ENCODE results near the gene COX7B2.

The COX7B2 gene

DNA sequence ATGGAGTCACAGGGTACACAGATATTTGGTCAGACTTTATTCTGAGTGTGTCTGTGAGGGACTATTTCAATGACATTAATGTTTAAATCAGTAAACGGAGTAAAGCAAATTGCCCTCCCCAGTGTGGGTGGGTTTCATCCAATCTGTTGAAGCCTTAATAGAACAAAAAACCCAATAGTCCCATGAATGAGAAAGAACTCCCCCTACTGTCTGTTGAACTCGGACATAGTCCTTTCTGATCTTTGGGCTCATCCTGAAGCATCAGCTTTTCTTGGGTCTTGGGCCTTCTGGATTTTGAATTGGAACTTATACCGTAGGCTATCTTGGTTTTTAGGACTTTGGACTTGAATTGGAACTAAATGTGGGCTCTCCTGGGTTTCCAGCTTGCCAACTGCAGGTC, 193.6 kb downstream of the COX7B2 start:
- H4K8ac ChIP-seq (ENCODE audit: low read depth, low read length), result no peak overlapping the region
- no peak overlapping the region for H2AK5ac ChIP-seq (ENCODE audit: low read length)
- no peak overlapping the region for H3K9ac ChIP-seq (ENCODE audit: low read length)
- H3K27ac ChIP-seq (ENCODE audit: low read depth, low read length), result no peak overlapping the region
- no peak overlapping the region for H3K4me2 ChIP-seq (ENCODE audit: low read length)
- H2BK120ac ChIP-seq (ENCODE audit: low read depth, low read length), result no peak overlapping the region
- no peak overlapping the region for H3K18ac ChIP-seq (ENCODE audit: low read length)
- no peaks in the 10 kb centered on the region for H3K79me1 ChIP-seq (ENCODE audit: low read length)
- no peaks in the 10 kb centered on the region for H3K27me3 ChIP-seq (ENCODE audit: insufficient read depth, low read length, poor library complexity)
- H2BK15ac ChIP-seq (replicated peaks; ENCODE audit: low read depth), result no peak overlapping the region
- H3K4me1 ChIP-seq (ENCODE audit: control insufficient read depth, low read depth, low read length), result no peaks in the 10 kb centered on the region
- H3K79me2 ChIP-seq (ENCODE audit: control insufficient read depth, insufficient read depth, low read length), result no peaks in the 10 kb centered on the region
- no peak overlapping the region for H3K23ac ChIP-seq (ENCODE audit: low read length)
- H3K56ac ChIP-seq (ENCODE audit: low read length), result no peak overlapping the region
- no peak overlapping the region for H2BK5ac ChIP-seq (ENCODE audit: low read length)
- H3K4me3 ChIP-seq (ENCODE audit: low read length), result no peak overlapping the region
- DNase-seq, result peak; percentile 20
- no CpG with 5 or more reads among the region's 3 CpGs for WGBS (ENCODE audit: extremely low coverage, insufficient coverage, low lambda C conversion rate)
- H3K4ac ChIP-seq (ENCODE audit: low read depth, low read length), result no peak overlapping the region
- H3K36me3 ChIP-seq (ENCODE audit: control insufficient read depth, insufficient read depth, low read length), result no peaks in the 10 kb centered on the region
- H4K5ac ChIP-seq (ENCODE audit: low read length), result no peak overlapping the region

DNA sequence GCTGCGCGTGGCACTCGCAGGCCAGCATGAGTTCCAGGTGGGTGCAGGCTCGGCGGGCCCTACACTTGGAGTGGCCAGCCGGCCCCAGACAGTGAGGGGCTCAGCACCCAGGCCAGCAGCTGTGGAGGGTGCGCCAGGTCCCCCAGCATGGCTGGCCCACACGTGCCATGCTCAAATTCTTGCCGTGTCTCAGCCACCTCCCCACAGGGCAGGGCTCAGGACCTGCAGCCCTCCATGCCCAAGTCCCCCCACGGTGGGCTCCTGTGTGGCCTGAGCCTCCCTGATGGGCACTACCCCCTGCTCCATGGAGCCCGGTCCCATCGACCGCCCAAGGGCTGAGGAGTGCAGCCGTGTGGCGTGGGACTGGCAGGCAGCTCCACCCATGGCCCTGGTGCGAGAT, 210.2 kb downstream of the COX7B2 start:
- no peak overlapping the region for H3K18ac ChIP-seq (ENCODE audit: low read length)
- no peak overlapping the region for H3K4me2 ChIP-seq (ENCODE audit: low read length)
- no peak overlapping the region for H2BK120ac ChIP-seq (ENCODE audit: low read depth, low read length)
- H2BK5ac ChIP-seq (ENCODE audit: low read length), result no peak overlapping the region
- H2AK5ac ChIP-seq (ENCODE audit: low read length), result no peak overlapping the region
- no peaks in the 10 kb centered on the region for H3K27me3 ChIP-seq (ENCODE audit: insufficient read depth, low read length, poor library complexity)
- H3K79me1 ChIP-seq (ENCODE audit: low read length), result no peaks in the 10 kb centered on the region
- no peak overlapping the region for H3K9ac ChIP-seq (ENCODE audit: low read length)
- H3K79me2 ChIP-seq (ENCODE audit: control insufficient read depth, insufficient read depth, low read length), result no peaks in the 10 kb centered on the region
- H4K8ac ChIP-seq (ENCODE audit: low read depth, low read length), result no peak overlapping the region
- no peak overlapping the region for H3K56ac ChIP-seq (ENCODE audit: low read length)
- no peaks in the 10 kb centered on the region for H3K36me3 ChIP-seq (ENCODE audit: control insufficient read depth, insufficient read depth, low read length)
- no peaks in the 10 kb centered on the region for H3K4me1 ChIP-seq (ENCODE audit: control insufficient read depth, low read depth, low read length)
- H3K23ac ChIP-seq (ENCODE audit: low read length), result no peak overlapping the region
- no peak overlapping the region for H3K4ac ChIP-seq (ENCODE audit: low read depth, low read length)
- no peak overlapping the region for H3K27ac ChIP-seq (ENCODE audit: low read depth, low read length)
- no peak for DNase-seq
- no peak overlapping the region for H3K4me3 ChIP-seq (ENCODE audit: low read length)
- WGBS (ENCODE audit: extremely low coverage, insufficient coverage, low lambda C conversion rate), result no CpG with 5 or more reads among the region's 16 CpGs
- H4K5ac ChIP-seq (ENCODE audit: low read length), result no peak overlapping the region
- H2BK15ac ChIP-seq (replicated peaks; ENCODE audit: low read depth), result no peak overlapping the region
